ENCODE results near the gene CCL26.

The CCL26 gene

GRCh38 chr7:75743455-75743859 is 28.6 kb downstream of the CCL26 start:
- no peak for TF ChIP-seq CTCF (IDR thresholded peaks at IDR 0.05)
- H3K27ac ChIP-seq, result no peak overlapping the region
- no peak for DNase-seq (ENCODE audit: low spot score)
- no peak overlapping the region for H3K4me3 ChIP-seq

- DNase-seq (ENCODE audit: low spot score), result no peak
- no peak for TF ChIP-seq CTCF (IDR thresholded peaks at IDR 0.05)
- H3K27ac ChIP-seq, result no peak overlapping the region
Observed at GRCh38 chr7:75740846-75741497, 31.0 kb downstream of the CCL26 start.

GRCh38 chr7:75739796-75740672 is 32.0 kb downstream of the CCL26 start:
- Histone ChIP-seq H3K27ac (peak overlapping the region; percentile 76 to 83), H3K4me3 (peak overlapping the region; percentile 97)
- no peak for DNase-seq (ENCODE audit: low spot score)
- no peak for TF ChIP-seq CTCF (IDR thresholded peaks at IDR 0.05)

More at GRCh38 chr7:75740846-75741497, 31.0 kb downstream of the CCL26 start:
- no peak overlapping the region for H3K4me3 ChIP-seq

GRCh38 chr7:75738975-75739795 is 32.8 kb downstream of the CCL26 start:
- no peak for TF ChIP-seq CTCF (IDR thresholded peaks at IDR 0.05)
- Histone ChIP-seq H3K27ac (peak overlapping the region; percentile 86 to 94), H3K4me3 (peak overlapping the region; percentile 97)
- peak; percentile 99 for DNase-seq (ENCODE audit: low spot score)

GRCh38 chr7:75738604-75738974 is 33.4 kb downstream of the CCL26 start, which contains the start of gene HIP1:
HIP1 (minus strand) TSS chr7:75738941; CDS start chr7:75738920, 21 bp downstream.
- Histone ChIP-seq H3K27ac (peak within 1 kb of the TSS; percentile 86 to 94), H3K4me3 (peak within 1 kb of the TSS; percentile 97)
- TF ChIP-seq CTCF (IDR thresholded peaks at IDR 0.05), result no peak
- DNase-seq (ENCODE audit: low spot score), result no peak

GRCh38 chr7:75737856-75738603 is 34.0 kb downstream of the CCL26 start:
- no peak for TF ChIP-seq CTCF (IDR thresholded peaks at IDR 0.05)
- Histone ChIP-seq H3K27ac (peak overlapping the region; percentile 86 to 94), H3K4me3 (peak overlapping the region; percentile 97)
- no peak for DNase-seq (ENCODE audit: low spot score)
